Activated CD4-positive, alpha-beta memory T cell treated with anti-CD3 and anti-CD28 coated beads, Interleukin-2, amount 10 ng/mL, durations not matched to agents 7 days and 5 days (primary cell): ENCODE data around the gene TRPM4. TPM values are rescaled to one million over a fixed set of nuclear protein-coding genes. Genes with fewer than 3 reads are reported as not detected.

ENCODE experiments used
- CTCF ChIA-PET: fragments of 350-600 bp; sonication (Branson Sonifier 250); formaldehyde crosslinking; loops from one replicate; lab custom pipeline; 2021; ENCODE audit warnings: antibody characterized with exemption, inconsistent platforms; lab: Charles Lee
- POLR2A ChIA-PET: fragments of 350-600 bp; sonication (Branson Sonifier 250); formaldehyde crosslinking; loops from one replicate; lab custom pipeline; 2021; ENCODE audit warnings: antibody characterized with exemption; lab: Charles Lee
- DNase-seq: peaks from one replicate; pipeline ENCODE4 v3.0.0-alpha.2; 2020
- H3K27ac Mint-ChIP-seq: one replicate; pipeline ENCODE4 v1.8.0; 2021; ENCODE audit warnings: mild to moderate bottlenecking, mixed read lengths
- H3K27me3 Mint-ChIP-seq: one replicate; pipeline ENCODE4 v1.8.0; 2021; ENCODE audit warnings: mixed read lengths
- H3K36me3 Mint-ChIP-seq: one replicate; pipeline ENCODE4 v1.8.0; 2021; ENCODE audit warnings: low read depth, mixed read lengths
- H3K4me1 Mint-ChIP-seq: one replicate; pipeline ENCODE4 v1.8.0; 2021; ENCODE audit warnings: mixed read lengths
- H3K4me3 Mint-ChIP-seq: one replicate; pipeline ENCODE4 v1.8.0; 2021; ENCODE audit warnings: mild to moderate bottlenecking, mixed read lengths
- H3K9me3 Mint-ChIP-seq: one replicate; pipeline ENCODE4 v1.8.0; 2021; ENCODE audit warnings: mixed read lengths
- total RNA-seq, 2 experiments: library from RNA; stranded (reverse); gene quantifications; one replicate each; pipeline ENCODE4 v1.2.3, GENCODE V29; 2021

Gene TRPM4
- total RNA-seq, 2 experiments from 2014 or later, result 0.58 TPM; not detected in 1

- DNase-seq, result no peak
- Mint-ChIP-seq H3K4me1 (peaks cover 23% of the 10 kb centered on the region), H3K27me3 (peaks cover 9% of the 10 kb centered on the region), H3K27ac (no peak overlapping the region), H3K36me3 (no peaks in the 10 kb centered on the region), H3K4me3 (peak overlapping the region; percentile 8), H3K9me3 (no peaks in the 10 kb centered on the region)
- ChIA-PET CTCF (interaction anchor here (0.7 to 4.4 kb wide), 5 partner anchors 11 to 135 kb away, joined by 3 to 28 read pairs (median 12); partner anchors contain the start of genes GYS1, LIN7B and RUVBL2), POLR2A (interaction anchor here (0.9 to 1.6 kb wide), 4 partner anchors 9 to 21 kb away, joined by 3 to 5 read pairs (median 4); partner anchors contain the start of gene PPFIA3)
Measured at GRCh38 chr19:49128545-49129237, 28.9 kb upstream of the TRPM4 start.

GRCh38 chr19:49129238-49129583, 28.4 kb upstream of the TRPM4 start:
- H3K27me3 Mint-ChIP-seq, result peaks cover 7% of the 10 kb centered on the region
- H3K9me3 Mint-ChIP-seq, result no peaks in the 10 kb centered on the region
- DNase-seq, result no peak
- H3K27ac Mint-ChIP-seq, result peak overlapping the region; percentile 19
- CTCF ChIA-PET, result interaction anchor here (0.7 to 4.4 kb wide), 5 partner anchors 10 to 136 kb away, joined by 3 to 28 read pairs (median 12); partner anchors contain the start of genes GYS1, LIN7B and RUVBL2
- H3K4me3 Mint-ChIP-seq, result no peak overlapping the region
- H3K4me1 Mint-ChIP-seq, result peaks cover 25% of the 10 kb centered on the region
- no peaks in the 10 kb centered on the region for H3K36me3 Mint-ChIP-seq
- POLR2A ChIA-PET, result interaction anchor here (1.0 to 1.7 kb wide), 4 partner anchors 10 to 20 kb away, joined by 3 to 5 read pairs (median 4); partner anchors contain the start of gene PPFIA3

DNA sequence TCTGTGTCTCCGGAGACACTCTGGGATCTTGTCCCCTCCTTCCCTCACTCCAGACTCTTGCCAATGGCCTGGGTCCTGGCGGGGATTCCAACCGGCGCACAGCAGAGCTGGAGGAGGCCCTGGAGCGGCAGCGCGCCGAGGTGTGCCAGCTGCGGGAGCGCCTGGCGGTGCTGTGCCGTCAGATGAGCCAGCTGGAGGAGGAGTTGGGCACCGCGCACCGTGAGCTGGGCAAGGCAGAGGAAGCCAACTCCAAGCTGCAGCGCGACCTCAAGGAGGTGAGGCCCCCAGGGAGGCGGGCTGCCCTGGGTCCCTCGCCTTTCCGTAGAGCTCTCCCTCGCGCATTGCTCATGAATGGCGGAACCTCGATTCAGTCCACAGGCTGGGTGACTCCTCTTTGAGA, 27.3 kb upstream of the TRPM4 start:
- DNase-seq, result no peak
- no peaks in the 10 kb centered on the region for H3K36me3 Mint-ChIP-seq
- H3K9me3 Mint-ChIP-seq, result no peaks in the 10 kb centered on the region
- POLR2A ChIA-PET, result interaction anchor here (0.6 to 1.7 kb wide), 4 partner anchors 13 to 132 kb away, joined by 3 to 5 read pairs (median 3); no protein-coding TSS in a partner anchor
- CTCF ChIA-PET, result interaction anchor here (1.1 to 4.4 kb wide), 3 partner anchors 16 to 137 kb away, joined by 3 to 28 read pairs (median 18); partner anchors contain the start of genes LIN7B and RUVBL2
- no peak overlapping the region for H3K27ac Mint-ChIP-seq
- H3K4me1 Mint-ChIP-seq, result peaks cover 25% of the 10 kb centered on the region
- H3K27me3 Mint-ChIP-seq, result peaks cover 10% of the 10 kb centered on the region
- H3K4me3 Mint-ChIP-seq, result no peak overlapping the region

DNA sequence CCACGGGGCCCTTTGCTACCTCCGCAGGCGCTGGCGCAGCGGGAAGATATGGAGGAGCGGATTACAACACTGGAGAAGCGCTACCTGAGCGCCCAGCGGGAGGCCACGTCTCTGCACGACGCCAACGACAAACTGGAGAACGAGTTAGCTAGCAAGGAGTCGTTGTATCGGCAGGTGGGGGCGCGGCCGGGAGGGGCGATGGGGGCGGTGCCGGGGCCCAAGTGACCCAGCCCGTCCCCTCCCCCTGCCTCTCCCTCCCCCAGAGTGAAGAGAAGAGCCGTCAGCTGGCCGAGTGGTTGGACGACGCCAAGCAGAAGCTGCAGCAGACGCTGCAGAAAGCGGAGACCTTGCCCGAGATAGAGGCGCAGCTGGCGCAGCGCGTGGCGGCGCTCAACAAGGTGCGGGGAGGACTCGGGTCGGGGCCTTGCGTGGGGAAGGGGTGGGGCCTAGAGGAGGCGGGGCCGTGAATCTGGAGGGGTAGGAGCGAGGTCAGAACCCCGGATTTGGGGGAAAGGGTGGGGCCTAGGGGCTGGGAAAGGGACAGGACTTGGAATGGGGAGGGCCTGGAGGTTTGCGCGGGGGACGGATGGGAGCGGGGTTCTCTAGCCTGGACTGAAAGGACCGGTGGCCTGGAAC, 24.5 kb upstream of the TRPM4 start:
- Mint-ChIP-seq H3K4me1 (peaks cover 20% of the 10 kb centered on the region), H3K4me3 (peak overlapping the region; percentile 24), H3K27ac (no peak overlapping the region), H3K9me3 (no peaks in the 10 kb centered on the region), H3K27me3 (peaks cover 10% of the 10 kb centered on the region), H3K36me3 (no peaks in the 10 kb centered on the region)
- CTCF ChIA-PET, result interaction anchor here (1.0 kb wide), 1 partner anchor 75 kb away, joined by 3 read pairs; no protein-coding TSS in a partner anchor
- POLR2A ChIA-PET, result interaction anchor here (1.3 kb wide), 1 partner anchor 27 kb away, joined by 4 read pairs; no protein-coding TSS in a partner anchor
- DNase-seq, result no peak

GRCh38 chr19:49133621-49134454, 23.8 kb upstream of the TRPM4 start:
- peak overlapping the region; percentile 24 for H3K4me3 Mint-ChIP-seq
- ChIA-PET CTCF (interaction anchor here (1.0 kb wide), 2 partner anchors 74 to 140 kb away, joined by 3 to 4 read pairs; partner anchors contain the start of gene RUVBL2), POLR2A (interaction anchor here (1.3 kb wide), 1 partner anchor 27 kb away, joined by 4 read pairs; no protein-coding TSS in a partner anchor)
- peaks cover 10% of the 10 kb centered on the region for H3K27me3 Mint-ChIP-seq
- no peaks in the 10 kb centered on the region for H3K36me3 Mint-ChIP-seq
- peaks cover 13% of the 10 kb centered on the region for H3K4me1 Mint-ChIP-seq
- no peak overlapping the region for H3K27ac Mint-ChIP-seq
- peak; percentile 55 for DNase-seq
- H3K9me3 Mint-ChIP-seq, result no peaks in the 10 kb centered on the region

DNA sequence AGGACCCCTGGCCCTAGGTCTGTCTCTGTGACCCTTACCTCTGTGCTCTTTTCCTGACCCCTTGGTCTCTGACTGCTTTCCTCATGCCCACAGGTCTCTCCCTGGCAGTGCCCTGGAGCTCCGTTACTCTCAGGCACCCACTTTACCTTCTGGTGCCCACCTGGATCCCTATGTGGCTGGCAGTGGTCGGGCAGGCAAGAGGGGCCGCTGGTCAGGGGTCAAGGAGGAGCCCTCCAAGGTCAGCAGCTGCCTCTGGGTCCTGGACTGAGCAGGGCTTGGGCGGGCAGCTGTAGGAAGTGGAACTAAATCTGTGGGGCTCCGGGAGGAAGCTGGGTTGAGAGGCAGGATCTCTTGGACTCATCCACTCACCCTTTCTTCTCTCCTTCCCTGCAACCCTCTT, 21.9 kb upstream of the TRPM4 start:
- CTCF ChIA-PET, result no interaction called here
- H3K27me3 Mint-ChIP-seq, result peaks cover 6% of the 10 kb centered on the region
- H3K27ac Mint-ChIP-seq, result no peak overlapping the region

DNA sequence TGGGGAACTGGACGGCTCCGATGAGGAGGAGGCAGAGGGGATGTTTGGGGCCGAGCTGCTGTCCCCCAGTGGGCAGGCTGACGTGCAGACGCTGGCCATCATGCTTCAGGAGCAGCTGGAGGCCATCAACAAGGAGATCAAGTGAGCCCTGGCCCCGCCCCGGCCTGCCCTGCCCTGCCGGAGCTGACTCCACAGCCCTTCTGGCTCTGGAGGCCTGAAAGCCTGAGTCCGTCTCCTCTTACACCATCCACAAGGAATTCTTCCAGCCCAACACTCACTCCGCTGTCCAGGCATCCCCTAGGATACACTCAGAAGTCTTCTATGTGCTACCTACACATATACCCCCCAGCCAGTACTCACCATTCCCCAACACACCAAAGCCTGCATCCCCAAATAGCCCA, 20.8 kb upstream of the TRPM4 start:
- Mint-ChIP-seq H3K36me3 (no peaks in the 10 kb centered on the region), H3K27me3 (peaks cover 10% of the 10 kb centered on the region), H3K27ac (no peak overlapping the region), H3K9me3 (no peaks in the 10 kb centered on the region), H3K4me3 (no peak overlapping the region), H3K4me1 (peaks cover 13% of the 10 kb centered on the region)
- ChIA-PET POLR2A (no interaction called here), CTCF (interaction anchor here (0.9 kb wide), 1 partner anchor 23 kb away, joined by 7 read pairs; the partner anchor contains the start of gene LIN7B)
- DNase-seq, result no peak

More for the DNA sequence above, 21.9 kb upstream of the TRPM4 start:
- DNase-seq, result no peak
- Mint-ChIP-seq H3K4me1 (peaks cover 8% of the 10 kb centered on the region), H3K9me3 (no peaks in the 10 kb centered on the region), H3K36me3 (no peaks in the 10 kb centered on the region), H3K4me3 (no peak overlapping the region)
- POLR2A ChIA-PET, result interaction anchor here (1.2 kb wide), 1 partner anchor 29 kb away, joined by 3 read pairs; no protein-coding TSS in a partner anchor

- Mint-ChIP-seq H3K4me3 (no peak overlapping the region), H3K27me3 (peaks cover 14% of the 10 kb centered on the region), H3K27ac (no peak overlapping the region), H3K9me3 (no peaks in the 10 kb centered on the region), H3K36me3 (no peaks in the 10 kb centered on the region), H3K4me1 (peaks cover 20% of the 10 kb centered on the region)
- ChIA-PET POLR2A (no interaction called here), CTCF (interaction anchor here (1.0 kb wide), 1 partner anchor 27 kb away, joined by 4 read pairs; the partner anchor contains the start of gene LIN7B)
- DNase-seq, result no peak
Measured at GRCh38 chr19:49140951-49141350, 16.6 kb upstream of the TRPM4 start.

DNA sequence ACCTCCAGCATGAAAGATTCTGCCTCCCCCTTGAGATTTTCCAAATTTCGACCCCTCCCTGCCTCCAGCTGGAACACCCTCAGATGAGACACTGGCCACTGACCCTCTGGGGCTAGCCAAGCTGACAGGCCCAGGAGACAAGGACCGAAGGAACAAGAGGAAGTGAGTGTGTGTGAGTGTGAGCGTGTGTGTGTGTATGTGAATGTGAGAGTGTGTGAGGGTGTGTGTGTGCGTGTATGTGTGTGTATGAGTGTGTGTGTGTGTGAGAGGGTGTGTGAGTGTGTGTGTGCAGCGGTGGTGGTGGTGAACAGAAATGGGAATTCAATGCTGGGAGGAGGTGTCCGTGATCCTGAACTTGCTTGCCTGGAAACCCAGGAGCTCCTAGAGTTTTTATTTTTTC, 16.2 kb upstream of the TRPM4 start:
- CTCF ChIA-PET, result interaction anchor here (1.0 kb wide), 1 partner anchor 27 kb away, joined by 4 read pairs; the partner anchor contains the start of gene LIN7B
- no peaks in the 10 kb centered on the region for H3K36me3 Mint-ChIP-seq
- H3K4me1 Mint-ChIP-seq, result peaks cover 20% of the 10 kb centered on the region
- peaks cover 16% of the 10 kb centered on the region for H3K27me3 Mint-ChIP-seq
- no peak overlapping the region for H3K4me3 Mint-ChIP-seq
- DNase-seq, result no peak
- POLR2A ChIA-PET, result no interaction called here
- no peaks in the 10 kb centered on the region for H3K9me3 Mint-ChIP-seq
- no peak overlapping the region for H3K27ac Mint-ChIP-seq

DNA sequence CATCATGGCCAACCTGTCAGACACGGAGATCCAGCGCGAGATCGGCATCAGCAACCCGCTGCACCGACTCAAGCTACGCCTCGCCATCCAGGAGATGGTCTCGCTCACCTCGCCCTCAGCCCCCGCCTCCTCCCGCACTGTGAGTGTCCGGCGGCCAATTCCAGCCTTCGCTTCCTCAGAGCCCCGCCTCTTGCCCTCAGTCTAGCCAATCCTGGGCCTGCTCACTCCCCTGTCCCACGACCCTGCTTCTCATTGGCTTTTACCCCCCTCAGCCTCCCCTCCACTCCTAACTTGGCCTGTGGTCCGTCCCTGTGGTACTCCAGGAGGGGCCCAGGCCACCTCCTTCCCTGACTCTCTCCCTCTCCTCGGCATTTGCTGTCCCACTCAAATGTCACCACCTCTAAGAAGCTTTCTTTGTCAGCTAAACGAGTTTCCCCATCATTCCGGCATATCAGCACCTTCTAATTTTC, 14.7 kb upstream of the TRPM4 start:
- H3K4me1 Mint-ChIP-seq, result peaks cover 20% of the 10 kb centered on the region
- H3K36me3 Mint-ChIP-seq, result no peaks in the 10 kb centered on the region
- ChIA-PET CTCF (interaction anchor here (0.6 to 1.1 kb wide), 3 partner anchors 45 to 751 kb away, joined by 3 to 6 read pairs (median 4); no protein-coding TSS in a partner anchor), POLR2A (no interaction called here)
- H3K4me3 Mint-ChIP-seq, result peak overlapping the region; percentile 70
- H3K27me3 Mint-ChIP-seq, result peaks cover 26% of the 10 kb centered on the region
- no peak overlapping the region for H3K27ac Mint-ChIP-seq
- no peaks in the 10 kb centered on the region for H3K9me3 Mint-ChIP-seq
- DNase-seq, result peak; percentile 74

DNA sequence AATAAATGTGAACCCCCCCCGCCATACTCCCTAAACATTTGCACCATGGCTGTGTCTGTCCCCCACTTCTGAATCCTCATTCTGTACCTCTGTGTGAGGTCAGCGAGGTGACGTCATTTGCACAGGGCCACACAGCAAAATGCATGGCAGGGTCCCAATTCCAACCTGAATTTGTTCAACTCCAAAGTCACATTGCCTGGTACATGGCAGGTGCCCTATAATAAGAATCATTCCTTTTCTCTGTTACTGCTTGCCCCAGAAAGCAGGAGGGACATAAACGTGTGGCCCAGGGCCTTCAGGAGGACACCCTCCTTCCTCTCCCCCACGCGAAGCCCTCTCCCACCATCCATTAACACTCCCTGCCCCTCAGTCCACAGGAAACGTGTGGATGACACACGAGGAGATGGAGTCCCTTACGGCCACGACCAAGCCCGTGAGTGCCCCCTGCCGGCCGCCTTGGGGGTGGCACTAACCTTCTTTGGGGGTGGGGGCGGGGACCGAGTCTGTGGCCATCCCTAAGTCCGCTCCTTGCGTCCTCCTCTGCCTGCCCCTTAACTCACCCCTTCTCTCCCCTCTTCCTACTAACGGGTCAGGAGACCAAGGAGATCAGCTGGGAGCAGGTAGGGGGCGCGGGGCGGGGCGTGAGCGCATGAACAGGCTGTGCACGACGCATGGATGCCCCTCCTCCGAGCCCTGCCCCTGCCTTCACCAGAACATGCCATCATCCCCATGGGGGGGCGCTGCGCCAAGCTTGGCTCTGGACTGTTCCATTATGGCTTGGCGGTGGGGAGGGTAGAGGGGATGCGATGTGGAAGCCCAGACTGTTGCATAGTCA, 11.8 kb upstream of the TRPM4 start:
- no peaks in the 10 kb centered on the region for H3K9me3 Mint-ChIP-seq
- no peaks in the 10 kb centered on the region for H3K36me3 Mint-ChIP-seq
- CTCF ChIA-PET, result interaction anchor here (0.7 to 3.7 kb wide), 6 partner anchors 18 to 152 kb away, joined by 3 to 20 read pairs (median 6); partner anchors contain the start of genes GYS1, LIN7B and RUVBL2
- DNase-seq, result peak; percentile 80
- H3K4me3 Mint-ChIP-seq, result peak overlapping the region; percentile 24
- H3K4me1 Mint-ChIP-seq, result peaks cover 40% of the 10 kb centered on the region
- H3K27me3 Mint-ChIP-seq, result peaks cover 48% of the 10 kb centered on the region
- POLR2A ChIA-PET, result no interaction called here
- no peak overlapping the region for H3K27ac Mint-ChIP-seq
